Measurements from ENCODE around the gene MICAL2.
A peak's percentile ranks its signal among the peaks of the same experiment; 100 is the strongest.

The MICAL2 gene

GRCh38 chr11:12110201-12110713 lies at the start of gene MICAL2:
Gene MICAL2, plus strand, starts transcription at chr11:12110590. Its CDS starts 51,566 bp downstream, at chr11:12162156.
- DNase-seq: peak; percentile 87

- no peak for DNase-seq
Measured at GRCh38 chr11:12061851-12062560, 48.4 kb upstream of the MICAL2 start.

GRCh38 chr11:12063251-12063650 lies 47.1 kb upstream of the MICAL2 start:
- no peak for DNase-seq

DNA sequence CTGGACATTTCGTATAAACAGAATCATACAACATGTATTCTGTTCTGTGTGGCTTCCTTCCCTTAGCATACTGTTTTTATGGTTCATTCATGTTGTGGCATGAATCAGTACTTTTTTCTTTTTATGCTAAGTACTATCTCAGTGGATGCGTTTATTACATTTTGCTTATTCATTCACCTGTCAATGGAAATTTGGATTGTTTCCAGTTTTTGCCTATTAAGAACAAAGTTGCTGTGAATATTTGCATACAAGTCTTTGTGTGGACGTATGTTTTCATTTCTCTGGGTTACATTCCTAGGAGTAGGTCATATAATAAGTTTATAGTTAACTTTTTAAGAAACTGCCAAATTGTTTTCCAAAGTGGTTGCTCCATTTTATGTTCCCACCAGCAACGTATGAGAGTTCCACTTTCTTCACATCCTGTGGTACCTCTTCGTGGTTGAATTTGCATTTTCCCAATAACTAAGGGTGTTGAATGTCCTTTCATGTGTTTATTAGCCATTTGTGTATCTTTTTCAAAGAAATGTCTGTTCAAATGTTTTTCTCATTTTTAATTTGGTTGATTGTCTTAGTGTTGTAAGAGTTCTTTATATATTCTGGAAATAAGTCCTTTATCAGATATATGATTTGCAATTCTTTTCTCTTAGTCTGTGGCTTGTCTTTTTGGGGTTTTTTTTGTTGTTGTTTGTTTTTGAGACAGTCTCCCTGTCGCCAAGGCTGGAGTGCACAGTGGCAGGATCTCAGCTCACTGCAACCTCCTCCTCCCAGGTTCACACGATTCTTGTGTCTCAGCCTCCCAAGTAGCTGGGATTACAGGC lies 46.0 kb upstream of the MICAL2 start:
- no peak for DNase-seq

DNA sequence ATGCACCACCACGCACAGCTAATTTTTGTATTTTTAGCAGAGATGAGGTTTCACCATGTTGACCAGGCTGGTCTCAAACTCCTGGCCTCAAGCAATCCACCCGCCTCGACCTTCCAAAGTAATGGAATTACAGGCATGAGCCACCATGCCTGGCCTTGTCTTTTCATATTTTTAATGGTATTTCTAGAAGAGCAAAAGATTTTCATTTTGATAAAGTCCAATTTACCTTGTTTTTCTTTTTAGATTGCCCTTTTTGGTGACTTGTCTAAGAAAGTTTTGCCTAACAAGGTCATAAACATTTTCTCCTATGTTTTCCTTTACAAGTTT lies 45.5 kb upstream of the MICAL2 start:
- no peak for DNase-seq

DNA sequence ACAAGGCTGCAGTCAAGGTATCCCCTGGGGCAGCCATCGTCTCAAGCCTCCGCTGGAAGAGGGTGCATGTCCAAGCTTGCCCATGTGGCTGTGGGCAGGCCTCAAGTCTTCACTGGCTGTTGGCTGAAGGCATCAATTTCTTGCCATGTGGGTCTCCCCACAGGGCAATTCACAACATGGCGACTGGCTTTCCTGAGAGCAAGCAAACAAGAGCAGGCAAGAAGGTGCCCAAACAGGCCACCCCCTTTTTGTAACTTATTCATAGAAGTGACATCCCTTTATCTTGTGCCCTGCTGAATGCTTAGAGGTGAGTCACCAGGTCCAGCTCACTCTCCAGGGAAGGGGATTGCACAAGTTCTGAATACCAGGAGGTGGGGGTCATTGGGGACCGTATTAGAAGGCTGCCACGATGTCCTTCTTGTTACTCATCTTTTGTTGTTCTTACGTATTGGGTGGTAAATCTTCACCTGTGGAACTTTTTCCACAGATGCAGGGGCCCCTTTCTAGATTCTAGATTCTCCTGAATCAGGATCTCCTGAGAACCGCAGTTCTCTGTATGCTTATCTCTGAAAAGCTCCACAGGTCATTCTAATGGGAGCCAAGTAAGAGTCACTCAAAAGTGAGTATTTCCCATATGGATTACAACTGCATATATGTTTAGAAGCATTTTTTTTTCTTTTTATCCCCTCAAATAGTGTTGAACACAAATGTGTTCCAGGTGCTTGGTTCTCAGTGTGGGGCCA lies 44.2 kb upstream of the MICAL2 start:
- no peak for DNase-seq

- DNase-seq: no peak
Measured at GRCh38 chr11:12066799-12067508, 43.4 kb upstream of the MICAL2 start.

GRCh38 chr11:12067796-12068357 lies 42.5 kb upstream of the MICAL2 start:
- no peak for DNase-seq

DNA sequence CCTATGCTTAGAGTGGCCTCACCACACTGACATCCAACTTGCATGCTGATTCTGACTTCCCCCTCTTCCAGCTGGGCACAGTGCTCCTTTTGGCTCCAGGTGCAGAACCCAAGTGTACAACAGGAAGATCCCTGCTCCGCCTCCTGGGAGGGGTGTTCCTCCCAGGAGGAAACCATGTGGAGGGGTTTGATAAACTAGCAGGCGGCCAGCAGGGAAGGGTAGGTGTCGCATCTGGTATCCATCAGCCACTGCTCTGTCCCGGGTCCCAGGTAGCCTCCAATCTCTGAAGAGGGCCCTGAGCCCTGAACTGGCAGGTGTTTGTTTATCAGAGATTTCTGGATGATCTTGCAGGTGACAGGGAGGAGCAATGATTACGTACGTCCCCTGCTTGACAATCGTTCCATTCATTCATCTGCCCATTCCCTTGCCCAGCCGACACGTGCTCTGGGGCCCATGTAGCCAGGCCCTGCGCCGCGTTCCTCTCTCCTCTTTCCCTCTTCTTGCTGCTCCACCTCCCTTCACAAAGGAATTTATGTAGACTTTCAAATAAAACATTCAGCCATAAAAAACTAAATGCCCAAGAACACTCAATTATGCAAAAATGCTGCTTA lies 41.2 kb upstream of the MICAL2 start:
- no peak for DNase-seq

- no peak for DNase-seq
Measured at GRCh38 chr11:12070446-12071267, 39.7 kb upstream of the MICAL2 start.

GRCh38 chr11:12071574-12071973 lies 38.8 kb upstream of the MICAL2 start:
- DNase-seq: no peak

- DNase-seq: no peak
Measured at GRCh38 chr11:12073436-12073835, 37.0 kb upstream of the MICAL2 start.

GRCh38 chr11:12073886-12074285 lies 36.5 kb upstream of the MICAL2 start:
- no peak for DNase-seq

DNA sequence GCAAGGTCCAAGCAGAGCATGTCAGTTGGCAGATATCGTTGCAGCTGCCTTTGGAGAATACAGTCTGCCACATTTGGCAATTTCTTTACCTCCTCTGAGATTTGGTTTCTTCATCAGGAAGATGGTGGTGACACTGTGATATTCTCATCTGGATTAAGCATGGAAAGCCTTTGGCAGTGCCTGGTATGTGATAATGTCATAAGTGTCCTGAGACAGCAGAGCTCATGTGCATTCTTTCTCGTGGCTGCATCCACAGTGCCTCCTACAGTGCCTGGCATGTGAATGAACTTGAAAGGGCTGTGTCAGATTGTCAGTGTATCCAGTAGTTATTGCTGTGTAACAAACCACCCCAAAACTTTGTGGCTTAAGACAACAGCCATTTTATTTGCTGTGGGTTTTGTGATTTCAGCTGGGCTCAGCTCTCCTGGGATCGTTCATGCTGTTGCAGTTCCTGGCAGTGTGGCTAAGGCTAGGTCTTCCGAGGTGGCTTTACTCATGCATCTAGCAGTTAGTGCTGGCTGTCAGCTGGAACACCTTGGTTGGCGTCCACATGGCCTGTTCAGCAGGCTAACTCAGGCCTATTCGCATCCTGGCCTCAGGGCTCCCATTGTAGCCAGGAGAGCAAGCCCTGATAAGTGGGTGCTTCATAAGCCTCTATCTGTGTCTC lies 35.7 kb upstream of the MICAL2 start:
- no peak for DNase-seq

- no peak for DNase-seq
Measured at GRCh38 chr11:12075291-12075690, 35.1 kb upstream of the MICAL2 start.

- DNase-seq: no peak
Measured at GRCh38 chr11:12075822-12076821, 34.3 kb upstream of the MICAL2 start.

- no peak for DNase-seq
Measured at GRCh38 chr11:12076840-12077534, 33.4 kb upstream of the MICAL2 start.

GRCh38 chr11:12077535-12078280 lies 32.7 kb upstream of the MICAL2 start:
- no peak for DNase-seq

Measured in stimulated activated CD4-positive, alpha-beta T cell treated with anti-CD3 and anti-CD28 coated beads, Interleukin-4, amount 100 ng/mL, for 1 hour (primary cell).